HepG2 (cell line): ENCODE data around the gene POU2F2. TPM values are rescaled to one million over a fixed set of nuclear protein-coding genes. Genes with fewer than 3 reads are reported as not detected.

Experiments used
- ARID2 ChIP-seq: sonication (generic); formaldehyde crosslinking; IDR thresholded peaks from 2 replicates; pipeline ENCODE4 v1.8.1; 2022; ENCODE audit warnings: mild to moderate bottlenecking, missing genetic modification reagents, borderline replicate concordance
- ARNTL ChIP-seq: sonication (generic); formaldehyde crosslinking; IDR thresholded peaks from 2 replicates; pipeline ENCODE4 v1.4.0; 2020; ENCODE audit warnings: mild to moderate bottlenecking, missing genetic modification reagents
- ATF7-NPFF ChIP-seq: sonication (generic); formaldehyde crosslinking; IDR thresholded peaks from 2 replicates; pipeline ENCODE4 v1.8.1; 2023; ENCODE audit warnings: mild to moderate bottlenecking, low read depth, missing genetic modification reagents, moderate library complexity
- ATRX ChIP-seq: sonication (generic); formaldehyde crosslinking; IDR thresholded peaks from 2 replicates; pipeline ENCODE4 v1.4.0; 2020; ENCODE audit warnings: missing genetic modification reagents, borderline replicate concordance
- DR1 ChIP-seq: sonication (generic); formaldehyde crosslinking; IDR thresholded peaks from 2 replicates; pipeline ENCODE4 v1.8.0; 2021; ENCODE audit warnings: mild to moderate bottlenecking, missing genetic modification reagents, inconsistent platforms
- HOXA5 ChIP-seq: sonication (generic); formaldehyde crosslinking; IDR thresholded peaks from 2 replicates; pipeline ENCODE4 v1.4.0; 2020; ENCODE audit warnings: missing genetic modification reagents
- MBD4 ChIP-seq: IDR thresholded peaks from 2 replicates; pipeline ENCODE4 v1.6.1; 2012; ENCODE audit warnings: low read length, inconsistent platforms, borderline replicate concordance
- MTA1 ChIP-seq: sonication (generic); formaldehyde crosslinking; IDR thresholded peaks from 2 replicates; pipeline ENCODE4 v1.4.0; 2020; ENCODE audit warnings: missing genetic modification reagents, mild to moderate bottlenecking, borderline replicate concordance
- NCOA1 ChIP-seq: sonication (generic); formaldehyde crosslinking; IDR thresholded peaks from 2 replicates; pipeline ENCODE4 v1.9.0; 2021; ENCODE audit warnings: missing genetic modification reagents
- NFRKB ChIP-seq: fragments of 450-650 bp; IDR thresholded peaks from 2 replicates; pipeline ENCODE4 v1.6.1; 2017
- SOX13 ChIP-seq, 3 experiments: fragments of 450-650 bp in 1 of 3; sonication (generic) in 1 of 3; formaldehyde crosslinking in 1 of 3; IDR thresholded peaks in 2 of 3; conservative IDR thresholded peaks in 1 of 3; 2 replicates each; pipeline versions ENCODE4 v1.5.0 to v1.6.1; 2016 to 2020; ENCODE audit warnings: antibody characterized with exemption in 1 of 3, mild to moderate bottlenecking in 1 of 3, missing compliant biosample characterization in 1 of 3, missing genetic modification reagents in 1 of 3, moderate library complexity in 1 of 3
- ZFP82 ChIP-seq: sonication (generic); formaldehyde crosslinking; IDR thresholded peaks from 2 replicates; pipeline ENCODE4 v1.5.1; 2020; ENCODE audit warnings: mild to moderate bottlenecking, missing genetic modification reagents, borderline replicate concordance
- ZNF44 ChIP-seq: sonication (generic); formaldehyde crosslinking; IDR thresholded peaks from 2 replicates; pipeline ENCODE4 v1.5.1; 2020; ENCODE audit warnings: mild to moderate bottlenecking, missing genetic modification reagents
- ZNF589 ChIP-seq: sonication (generic); formaldehyde crosslinking; conservative IDR thresholded peaks from 2 replicates; pipeline ENCODE4 v1.8.0; 2022; ENCODE audit warnings: mild to moderate bottlenecking, moderate library complexity, missing genetic modification reagents
- ZNF850 ChIP-seq: sonication (generic); formaldehyde crosslinking; conservative IDR thresholded peaks from 2 replicates; pipeline ENCODE4 v1.9.0; 2021; ENCODE audit warnings: mild to moderate bottlenecking, missing genetic modification reagents
- polyA plus RNA-seq, 8 experiments: library from polyadenylated mRNA; depleted of rRNA in 3 of 8; stranded (reverse) in 7 of 8; unstranded in 1 of 8; fragments of >200 nt; fragmentation: Illumina TruSeq in 4 of 8; extraction: Trizol in 4 of 8; gene quantifications; 2 replicates each; pipeline versions ENCODE4 v1.2.1 to v1.2.3, GENCODE V29; 2011 to 2016; ENCODE audit warnings: low read depth in 4 of 8, missing spikeins in 1 of 8, mixed read lengths in 1 of 8; ENCODE audit not compliant: insufficient read depth in 1 of 8
- total RNA-seq, 5 experiments: library from RNA; depleted of rRNA; stranded (reverse); fragments of >200 nt; fragmentation: Illumina TruSeq; extraction: Trizol; gene quantifications; 2 replicates each; pipeline ENCODE4 v1.2.3, GENCODE V29; 2016; ENCODE audit warnings: low read depth in 1 of 5
- TF ChIP-seq, protein P1 (sequence below): sonication (generic); formaldehyde crosslinking; IDR thresholded peaks from 2 replicates; pipeline ENCODE4 v1.5.1; 2020; ENCODE audit warnings: missing genetic modification reagents, mild to moderate bottlenecking, borderline replicate concordance
- TF ChIP-seq, protein P2 (sequence below): sonication (generic); formaldehyde crosslinking; conservative IDR thresholded peaks from 2 replicates; pipeline ENCODE4 v1.4.0; 2020; ENCODE audit warnings: missing genetic modification reagents
- TF ChIP-seq, protein P3 (sequence below), 2 experiments: fragments of 450-650 bp in 1 of 2; sonication (generic) in 1 of 2; formaldehyde crosslinking; IDR thresholded peaks; 2 replicates each; pipeline versions ENCODE4 v1.5.0 to v1.8.0; 2020 to 2022; ENCODE audit warnings: mild to moderate bottlenecking in 1 of 2, missing genetic modification reagents in 1 of 2
- TF ChIP-seq, protein P4 (sequence below), 2 experiments: sonication (generic) in 1 of 2; formaldehyde crosslinking in 1 of 2; IDR thresholded peaks; 2 replicates each; pipeline versions ENCODE4 v1.4.0 to v1.6.1; 2016 to 2020; ENCODE audit warnings: borderline replicate concordance in 1 of 2, low read depth in 1 of 2, mild to moderate bottlenecking in 1 of 2, missing genetic modification reagents in 1 of 2

Gene POU2F2
- total and polyA plus RNA-seq, 2 of the 13 experiments (the other 11 are each of a cell fraction or from before 2014, with no cell fraction given) = 0.09 to 0.17 TPM

DNA sequence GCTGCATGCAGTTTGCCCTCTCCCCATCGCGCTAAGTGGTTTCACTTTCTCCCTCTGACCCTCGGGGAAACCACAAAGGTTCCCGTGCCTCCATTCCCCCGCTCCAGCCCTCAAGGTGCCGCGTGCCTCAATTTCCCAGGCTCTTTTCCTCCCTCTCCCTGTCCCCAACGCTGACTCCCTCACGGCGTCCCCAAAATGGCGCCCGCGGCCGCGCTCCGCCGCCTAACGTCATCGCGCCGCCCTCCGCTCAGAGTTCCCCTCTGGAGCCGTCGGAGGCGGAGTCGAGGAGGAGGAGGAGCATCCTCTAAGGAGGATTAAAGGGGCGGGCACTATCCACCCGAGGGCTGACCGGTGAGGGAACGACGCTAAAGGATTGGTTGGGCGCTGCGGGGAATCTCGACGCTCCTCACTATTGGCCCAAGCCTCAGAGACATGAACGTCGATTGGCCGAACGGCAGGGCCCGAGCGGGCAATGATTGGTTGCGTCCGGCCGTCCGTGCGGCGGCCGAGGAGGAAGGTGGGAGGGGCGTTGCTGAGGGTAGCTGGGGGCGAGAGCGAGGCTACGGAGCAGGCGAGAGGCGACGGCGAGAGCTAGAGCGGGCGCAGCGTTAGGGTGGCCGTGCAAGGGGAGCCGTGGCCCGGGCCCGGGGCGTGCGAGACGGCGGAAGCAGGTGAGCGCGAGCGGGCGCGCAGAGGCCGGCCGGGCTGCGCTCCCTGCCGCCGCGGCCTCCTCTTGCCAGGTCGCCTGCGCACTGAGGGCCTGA is 56.4 kb downstream of the POU2F2 start, which contains the start of gene ZNF574 (continued):
- TF ChIP-seq MBD4 (no peak), ZNF44 (0 out of 2 replicates have a peak, but pooled peaks have one; percentile 62), ARNTL (no peak), DR1 (CRISPR knock-in tag) (peak; percentile 83), ATRX (CRISPR knock-in tag) (no peak), HOXA5 (CRISPR knock-in tag) (peak; percentile 33; the same call in 1 of the 2 replicates), ZNF589 (CRISPR knock-in tag) (0 out of 2 replicates have a peak, but pooled peaks have one; percentile 56), ARID2 (CRISPR knock-in tag) (0 out of 2 replicates have a peak, but pooled peaks have one; percentile 40), ZNF850 (no peak), NFRKB (peak; percentile 83; the same call in 1 of the 2 replicates), ATF7-NPFF (peak; percentile 86), SOX13 (IDR thresholded peaks at IDR 0.05) (no peak), SOX13 (CRISPR knock-in tag; conservative IDR thresholded peaks at IDR 0.05 in 1 of 2, IDR thresholded peaks at IDR 0.05 in 1 of 2) (peak in 1 of 2 experiments; percentile 15; a peak in 1 of 4 replicates), ZFP82 (CRISPR knock-in tag) (peak; percentile 50; the same call in 1 of the 2 replicates), MTA1 (CRISPR knock-in tag) (peak; percentile 59; the same call in 1 of the 2 replicates), NCOA1 (CRISPR knock-in tag) (no peak)
- TF ChIP-seq, protein P1, sequence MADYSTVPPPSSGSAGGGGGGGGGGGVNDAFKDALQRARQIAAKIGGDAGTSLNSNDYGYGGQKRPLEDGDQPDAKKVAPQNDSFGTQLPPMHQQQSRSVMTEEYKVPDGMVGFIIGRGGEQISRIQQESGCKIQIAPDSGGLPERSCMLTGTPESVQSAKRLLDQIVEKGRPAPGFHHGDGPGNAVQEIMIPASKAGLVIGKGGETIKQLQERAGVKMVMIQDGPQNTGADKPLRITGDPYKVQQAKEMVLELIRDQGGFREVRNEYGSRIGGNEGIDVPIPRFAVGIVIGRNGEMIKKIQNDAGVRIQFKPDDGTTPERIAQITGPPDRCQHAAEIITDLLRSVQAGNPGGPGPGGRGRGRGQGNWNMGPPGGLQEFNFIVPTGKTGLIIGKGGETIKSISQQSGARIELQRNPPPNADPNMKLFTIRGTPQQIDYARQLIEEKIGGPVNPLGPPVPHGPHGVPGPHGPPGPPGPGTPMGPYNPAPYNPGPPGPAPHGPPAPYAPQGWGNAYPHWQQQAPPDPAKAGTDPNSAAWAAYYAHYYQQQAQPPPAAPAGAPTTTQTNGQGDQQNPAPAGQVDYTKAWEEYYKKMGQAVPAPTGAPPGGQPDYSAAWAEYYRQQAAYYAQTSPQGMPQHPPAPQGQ = no peak
- TF ChIP-seq, protein P2, sequence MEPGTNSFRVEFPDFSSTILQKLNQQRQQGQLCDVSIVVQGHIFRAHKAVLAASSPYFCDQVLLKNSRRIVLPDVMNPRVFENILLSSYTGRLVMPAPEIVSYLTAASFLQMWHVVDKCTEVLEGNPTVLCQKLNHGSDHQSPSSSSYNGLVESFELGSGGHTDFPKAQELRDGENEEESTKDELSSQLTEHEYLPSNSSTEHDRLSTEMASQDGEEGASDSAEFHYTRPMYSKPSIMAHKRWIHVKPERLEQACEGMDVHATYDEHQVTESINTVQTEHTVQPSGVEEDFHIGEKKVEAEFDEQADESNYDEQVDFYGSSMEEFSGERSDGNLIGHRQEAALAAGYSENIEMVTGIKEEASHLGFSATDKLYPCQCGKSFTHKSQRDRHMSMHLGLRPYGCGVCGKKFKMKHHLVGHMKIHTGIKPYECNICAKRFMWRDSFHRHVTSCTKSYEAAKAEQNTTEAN (CRISPR knock-in tag) = no peak; the same call in 1 of the 2 replicates
- TF ChIP-seq, protein P3, sequence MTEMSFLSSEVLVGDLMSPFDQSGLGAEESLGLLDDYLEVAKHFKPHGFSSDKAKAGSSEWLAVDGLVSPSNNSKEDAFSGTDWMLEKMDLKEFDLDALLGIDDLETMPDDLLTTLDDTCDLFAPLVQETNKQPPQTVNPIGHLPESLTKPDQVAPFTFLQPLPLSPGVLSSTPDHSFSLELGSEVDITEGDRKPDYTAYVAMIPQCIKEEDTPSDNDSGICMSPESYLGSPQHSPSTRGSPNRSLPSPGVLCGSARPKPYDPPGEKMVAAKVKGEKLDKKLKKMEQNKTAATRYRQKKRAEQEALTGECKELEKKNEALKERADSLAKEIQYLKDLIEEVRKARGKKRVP (CRISPR knock-in tag; IDR thresholded peaks at IDR 0.05) = no peak
- TF ChIP-seq, protein P4, sequence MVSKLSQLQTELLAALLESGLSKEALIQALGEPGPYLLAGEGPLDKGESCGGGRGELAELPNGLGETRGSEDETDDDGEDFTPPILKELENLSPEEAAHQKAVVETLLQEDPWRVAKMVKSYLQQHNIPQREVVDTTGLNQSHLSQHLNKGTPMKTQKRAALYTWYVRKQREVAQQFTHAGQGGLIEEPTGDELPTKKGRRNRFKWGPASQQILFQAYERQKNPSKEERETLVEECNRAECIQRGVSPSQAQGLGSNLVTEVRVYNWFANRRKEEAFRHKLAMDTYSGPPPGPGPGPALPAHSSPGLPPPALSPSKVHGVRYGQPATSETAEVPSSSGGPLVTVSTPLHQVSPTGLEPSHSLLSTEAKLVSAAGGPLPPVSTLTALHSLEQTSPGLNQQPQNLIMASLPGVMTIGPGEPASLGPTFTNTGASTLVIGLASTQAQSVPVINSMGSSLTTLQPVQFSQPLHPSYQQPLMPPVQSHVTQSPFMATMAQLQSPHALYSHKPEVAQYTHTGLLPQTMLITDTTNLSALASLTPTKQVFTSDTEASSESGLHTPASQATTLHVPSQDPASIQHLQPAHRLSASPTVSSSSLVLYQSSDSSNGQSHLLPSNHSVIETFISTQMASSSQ (IDR thresholded peaks at IDR 0.05; ENCODE audit: low read depth) = no peak
- TF ChIP-seq, protein P4 (CRISPR knock-in tag; IDR thresholded peaks at IDR 0.05; ENCODE audit: borderline replicate concordance) = no peak; the same call in 1 of the 2 replicates
